Natural killer cell (primary cell): ENCODE data around the gene ISX. TPM values are rescaled to one million over a fixed set of nuclear protein-coding genes. Genes with fewer than 3 reads are reported as not detected.

Experiments
- ATAC-seq, 3 donors: fragments of 150-1000 bp in 2 of 3; fragments of 200-7000 bp in 1 of 3; cut with Tn5 transposase; 1 replicate in 1 of 3; 2 replicates in 2 of 3; pipeline ENCODE4 v1.10.0; 2021; ENCODE audit warnings: mild to moderate bottlenecking in 2 of 3, moderate library complexity in 2 of 3
- DNase-seq, 2 donors: peaks; one replicate each; pipeline versions ENCODE4 v3.0.0 to v3.0.0-alpha.2; 2013 to 2021; ENCODE audit warnings: mixed read lengths in 1 of 2
- H3K27ac ChIP-seq: one replicate; pipeline ENCODE4 v1.5.1; 2013; ENCODE audit warnings: mild to moderate bottlenecking, low read length
- H3K27me3 ChIP-seq: one replicate; pipeline ENCODE4 v1.6.1; 2013; ENCODE audit warnings: low read length; ENCODE audit not compliant: control insufficient read depth, insufficient read depth
- H3K36me3 ChIP-seq: one replicate; pipeline ENCODE4 v1.6.1; 2013; ENCODE audit warnings: low read length; ENCODE audit not compliant: control insufficient read depth, insufficient read depth
- H3K4me1 ChIP-seq: one replicate; pipeline ENCODE4 v1.6.1; 2013; ENCODE audit warnings: low read length; ENCODE audit not compliant: control insufficient read depth, insufficient read depth
- H3K4me3 ChIP-seq: one replicate; pipeline ENCODE4 v1.5.1; 2013; ENCODE audit warnings: low read length
- H3K9me3 ChIP-seq: one replicate; pipeline ENCODE4 v1.6.1; 2013; ENCODE audit warnings: low read length; ENCODE audit not compliant: control insufficient read depth, insufficient read depth
- H3K27ac Mint-ChIP-seq, 2 donors: one replicate each; pipeline ENCODE4 v1.8.0; 2022; ENCODE audit warnings: mild to moderate bottlenecking in 2 of 2, mixed read lengths in 2 of 2, moderate library complexity in 1 of 2
- H3K27me3 Mint-ChIP-seq, 2 donors: one replicate each; pipeline ENCODE4 v1.8.0; 2022; ENCODE audit warnings: low read depth in 2 of 2, mixed read lengths in 2 of 2
- H3K36me3 Mint-ChIP-seq: one replicate; pipeline ENCODE4 v1.8.0; 2022; ENCODE audit warnings: mixed read lengths
- H3K4me1 Mint-ChIP-seq, 2 donors: one replicate each; pipeline ENCODE4 v1.8.0; 2022; ENCODE audit warnings: mixed read lengths in 2 of 2
- H3K4me3 Mint-ChIP-seq: one replicate; pipeline ENCODE4 v1.8.0; 2022; ENCODE audit warnings: mild to moderate bottlenecking, moderate library complexity, mixed read lengths
- H3K9me3 Mint-ChIP-seq, 2 donors: one replicate each; pipeline ENCODE4 v1.8.0; 2022; ENCODE audit warnings: mixed read lengths in 2 of 2
- CTCF ChIP-seq: fragments of 200-600 bp; IDR thresholded peaks from one replicate; pipeline ENCODE4 v1.8.0; 2022; ENCODE audit warnings: antibody characterized with exemption
- WGBS: methylation state at CpG from one replicate; pipeline ENCODE4 v1.1.7; 2013; ENCODE audit warnings: missing lambda C conversion rate; ENCODE audit not compliant: insufficient coverage; 5-methylcytosine and 5-hydroxymethylcytosine counted together
- intact Hi-C: fragments of 100-400 bp; cut with micrococcal nuclease; formaldehyde crosslinking; loops from one replicate; pipeline ENCODE4 v1.14.2; 2022
- total RNA-seq, 4 donors: library from RNA; stranded (reverse); fragments of 120-200 nt in 1 of 4; gene quantifications; one replicate each; pipeline versions ENCODE4 v1.2.3 to v1.2.4, GENCODE V29; 2013 to 2022

ISX gene
- total RNA-seq, 3 donors from 2014 or later (not counting 1 experiment from before 2014, with no cell fraction given) = not detected

DNA sequence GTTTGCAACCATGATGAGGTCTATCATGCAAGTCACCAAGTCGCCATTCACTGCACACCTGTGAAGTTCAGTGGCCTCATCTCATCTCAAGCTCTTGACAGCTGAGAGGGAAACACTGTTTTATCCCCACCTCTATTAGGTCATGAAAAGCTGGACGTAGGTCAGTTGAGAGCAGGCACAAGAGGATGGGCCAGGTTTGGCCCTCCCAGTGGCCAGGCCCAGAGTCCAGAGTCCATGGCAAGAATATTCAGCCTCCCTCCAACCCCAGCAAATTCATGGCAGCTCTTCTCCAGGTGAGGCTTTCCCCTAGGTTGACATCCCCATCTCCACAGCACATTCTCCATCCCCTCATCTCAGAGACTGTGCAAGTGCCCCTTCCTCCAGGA, 22.0 kb upstream of the ISX start:
- 42% methylated on average over 2 of the region's 2 CpGs for WGBS
- H3K4me3 Mint-ChIP-seq = no peak overlapping the region

DNA sequence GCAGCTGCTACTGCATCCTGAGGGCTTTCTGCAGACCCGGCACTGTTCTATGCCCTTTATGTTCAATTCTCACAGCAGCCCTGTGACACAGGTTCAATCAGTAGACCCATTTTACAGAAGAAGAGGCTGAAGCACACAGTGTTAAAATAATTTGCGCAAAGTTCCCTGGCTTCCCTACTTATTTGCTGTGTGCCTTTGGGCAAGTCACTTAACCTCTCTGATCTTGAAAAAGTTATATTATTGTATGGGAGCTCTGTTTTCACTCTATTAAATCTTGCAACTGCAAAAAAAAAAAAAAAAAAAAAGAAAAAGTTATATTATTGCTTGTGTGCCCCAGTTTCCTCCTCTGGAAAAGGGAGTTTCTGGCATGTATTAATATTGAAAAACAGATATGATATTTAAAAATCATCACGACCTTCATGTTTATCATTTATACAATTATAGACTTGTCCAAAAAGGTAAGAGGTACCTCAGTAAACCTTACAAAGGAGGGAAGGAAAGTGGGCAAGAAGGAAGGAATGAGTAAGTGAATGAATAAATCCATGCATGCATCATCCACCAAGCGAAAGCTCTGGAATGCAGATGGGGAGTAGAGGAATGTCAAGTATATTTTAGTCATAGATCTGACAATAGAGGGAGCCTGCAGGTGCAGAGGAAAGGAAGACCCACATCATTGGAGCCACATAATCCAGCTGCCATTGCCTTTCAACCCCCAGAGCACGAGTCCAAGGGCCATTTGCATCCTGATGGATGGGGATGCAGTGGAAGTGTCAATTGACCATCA, 21.2 kb upstream of the ISX start:
- ATAC-seq (no peak), DNase-seq (no peak)
- no peaks in the 10 kb centered on the region for H3K36me3 Mint-ChIP-seq
- no peak for TF ChIP-seq CTCF
- Histone ChIP-seq H3K4me1 (no peaks in the 10 kb centered on the region), H3K9me3 (peaks cover 3% of the 10 kb centered on the region), H3K27ac (no peak overlapping the region), H3K36me3 (no peaks in the 10 kb centered on the region), H3K4me3 (no peak overlapping the region), H3K27me3 (no peaks in the 10 kb centered on the region)
- no peak overlapping the region for H3K4me3 Mint-ChIP-seq
- intact Hi-C loops = no loop called here
- no peaks in the 10 kb centered on the region for H3K9me3 Mint-ChIP-seq
- H3K4me1 Mint-ChIP-seq = no peaks in the 10 kb centered on the region
- peaks cover 3 to 23% of the 10 kb centered on the region in 2 donors for H3K27me3 Mint-ChIP-seq
- WGBS = 81% methylated on average over 4 of the region's 5 CpGs
- no peak overlapping the region for H3K27ac Mint-ChIP-seq

More for the DNA sequence above, 22.0 kb upstream of the ISX start:
- Mint-ChIP-seq H3K27me3 (peaks cover 3 to 23% of the 10 kb centered on the region in 2 donors), H3K27ac (no peak overlapping the region), H3K9me3 (no peaks in the 10 kb centered on the region), H3K36me3 (no peaks in the 10 kb centered on the region), H3K4me1 (no peaks in the 10 kb centered on the region)
- H3K36me3 ChIP-seq = no peaks in the 10 kb centered on the region
- no peak overlapping the region for H3K4me3 ChIP-seq
- TF ChIP-seq CTCF = no peak
- ATAC-seq (no peak), DNase-seq (no peak)
- peaks cover 3% of the 10 kb centered on the region for H3K9me3 ChIP-seq
- H3K27ac ChIP-seq = no peak overlapping the region
- H3K27me3 ChIP-seq = no peaks in the 10 kb centered on the region
- intact Hi-C loops = no loop called here
- H3K4me1 ChIP-seq = no peaks in the 10 kb centered on the region

DNA sequence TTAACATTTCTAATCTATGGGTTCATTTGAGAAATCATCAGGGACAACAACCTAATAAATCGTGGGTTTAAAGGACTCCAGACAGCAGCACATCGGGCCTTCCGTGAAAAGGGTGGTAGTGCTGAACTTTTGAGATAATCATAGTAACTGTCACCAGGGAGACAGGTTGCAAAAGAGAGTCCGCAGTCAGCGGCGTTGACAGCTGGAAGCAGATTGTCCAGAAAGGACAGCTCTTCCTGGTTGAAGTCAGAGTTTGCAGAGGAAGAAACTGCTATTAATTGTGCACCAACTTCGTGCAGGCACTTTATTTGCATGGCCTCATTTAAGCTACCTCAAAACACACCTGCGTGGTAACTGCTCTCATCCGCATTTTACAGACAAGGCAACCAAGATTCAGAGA, 20.5 kb upstream of the ISX start:
- peaks cover 3% of the 10 kb centered on the region for H3K9me3 ChIP-seq
- H3K27ac ChIP-seq = no peak overlapping the region
- no peak for DNase-seq
- Mint-ChIP-seq H3K9me3 (no peaks in the 10 kb centered on the region), H3K4me3 (no peak overlapping the region), H3K36me3 (no peaks in the 10 kb centered on the region), H3K27ac (no peak overlapping the region), H3K4me1 (no peaks in the 10 kb centered on the region), H3K27me3 (peaks cover 3 to 23% of the 10 kb centered on the region in 2 donors)
- no peaks in the 10 kb centered on the region for H3K36me3 ChIP-seq
- H3K4me1 ChIP-seq = no peaks in the 10 kb centered on the region
- intact Hi-C loops = no loop called here
- H3K4me3 ChIP-seq = no peak overlapping the region
- 66% methylated on average over 9 of the region's 9 CpGs for WGBS
- H3K27me3 ChIP-seq = no peaks in the 10 kb centered on the region
- TF ChIP-seq CTCF = no peak
- ATAC-seq = no peak
